Glutamatergic neuron (in vitro differentiated cells): ENCODE results near the gene PPP4R4. TPM values are rescaled to one million over a fixed set of nuclear protein-coding genes. Genes with fewer than 3 reads are reported as not detected.
"Not testable (repeated sequence)": the region's sequence is repeated elsewhere in the genome, so short reads cannot be mapped to it uniquely, and the experiment has no call there.

Experiments used
- DNase-seq: peaks from one replicate; pipeline ENCODE4 v3.0.0; 2022
- H3K27ac Mint-ChIP-seq: one replicate; pipeline ENCODE4 v1.8.0; 2020; ENCODE audit warnings: mild to moderate bottlenecking, mixed read lengths, inconsistent platforms; ENCODE audit not compliant: unreplicated experiment
- H3K27me3 Mint-ChIP-seq: one replicate; pipeline ENCODE4 v1.8.0; 2020; ENCODE audit warnings: mild to moderate bottlenecking, moderate library complexity, mixed read lengths, inconsistent platforms; ENCODE audit not compliant: unreplicated experiment
- H3K36me3 Mint-ChIP-seq: one replicate; pipeline ENCODE4 v1.8.0; 2020; ENCODE audit warnings: mild to moderate bottlenecking, mixed read lengths, inconsistent platforms; ENCODE audit not compliant: unreplicated experiment
- H3K4me1 Mint-ChIP-seq: one replicate; pipeline ENCODE4 v1.8.0; 2020; ENCODE audit warnings: mild to moderate bottlenecking, low read depth, mixed read lengths, inconsistent platforms; ENCODE audit not compliant: unreplicated experiment
- H3K4me3 Mint-ChIP-seq: one replicate; pipeline ENCODE4 v1.8.0; 2020; ENCODE audit warnings: mild to moderate bottlenecking, mixed read lengths, inconsistent platforms; ENCODE audit not compliant: unreplicated experiment
- H3K9me3 Mint-ChIP-seq: one replicate; pipeline ENCODE4 v1.8.0; 2020; ENCODE audit warnings: mild to moderate bottlenecking, moderate library complexity, mixed read lengths, inconsistent platforms; ENCODE audit not compliant: unreplicated experiment
- CTCF ChIP-seq: fragments of 200-600 bp; sonication (generic); IDR thresholded peaks from one replicate; pipeline ENCODE4 v1.5.0; 2021; ENCODE audit not compliant: partially characterized antibody, unreplicated experiment
- total RNA-seq: library from RNA; stranded (reverse); fragmentation: NEBNext Ultra II Directional; extraction: Animal tissue kit (Norgen Biotek cat#: 25700); gene quantifications from one replicate; pipeline ENCODE4 v1.2.1, GENCODE V29; 2021; ENCODE audit not compliant: unreplicated experiment

Gene PPP4R4
- total RNA-seq, 1 donor from 2014 or later = 1.6 TPM

GRCh38 chr14:94239406-94239805, 65.3 kb downstream of the PPP4R4 start:
- no peaks in the 10 kb centered on the region for H3K27me3 Mint-ChIP-seq
- DNase-seq = no peak
- H3K4me1 Mint-ChIP-seq = no peaks in the 10 kb centered on the region
- no peak overlapping the region for H3K4me3 Mint-ChIP-seq
- H3K27ac Mint-ChIP-seq = no peak overlapping the region
- H3K9me3 Mint-ChIP-seq = no peaks in the 10 kb centered on the region
- TF ChIP-seq CTCF = no peak
- no peaks in the 10 kb centered on the region for H3K36me3 Mint-ChIP-seq

GRCh38 chr14:94244182-94244581, 70.1 kb downstream of the PPP4R4 start:
- Mint-ChIP-seq H3K4me3 (no peak overlapping the region), H3K36me3 (no peaks in the 10 kb centered on the region), H3K27me3 (peaks cover 1% of the 10 kb centered on the region), H3K9me3 (no peaks in the 10 kb centered on the region), H3K27ac (no peak overlapping the region), H3K4me1 (no peaks in the 10 kb centered on the region)
- no peak for TF ChIP-seq CTCF
- no peak for DNase-seq

GRCh38 chr14:94264195-94264594, 90.1 kb downstream of the PPP4R4 start:
- DNase-seq, H3K4me1 Mint-ChIP-seq, H3K27me3 Mint-ChIP-seq, H3K9me3 Mint-ChIP-seq, H3K4me3 Mint-ChIP-seq, H3K27ac Mint-ChIP-seq, H3K36me3 Mint-ChIP-seq: not testable (repeated sequence)

GRCh38 chr14:94267352-94267751, 93.2 kb downstream of the PPP4R4 start:
- peaks cover 6% of the 10 kb centered on the region for H3K36me3 Mint-ChIP-seq
- no peak overlapping the region for H3K27ac Mint-ChIP-seq
- H3K4me3 Mint-ChIP-seq = no peak overlapping the region
- no peaks in the 10 kb centered on the region for H3K9me3 Mint-ChIP-seq
- DNase-seq = no peak
- H3K4me1 Mint-ChIP-seq = no peaks in the 10 kb centered on the region
- H3K27me3 Mint-ChIP-seq = no peaks in the 10 kb centered on the region
- TF ChIP-seq CTCF = no peak

GRCh38 chr14:94268582-94268981, 94.5 kb downstream of the PPP4R4 start:
- H3K36me3 Mint-ChIP-seq, H3K9me3 Mint-ChIP-seq, H3K27me3 Mint-ChIP-seq, H3K27ac Mint-ChIP-seq, H3K4me1 Mint-ChIP-seq, DNase-seq, H3K4me3 Mint-ChIP-seq: not testable (repeated sequence)

GRCh38 chr14:94269156-94269555, 95.0 kb downstream of the PPP4R4 start:
- no peaks in the 10 kb centered on the region for H3K9me3 Mint-ChIP-seq
- no peaks in the 10 kb centered on the region for H3K4me1 Mint-ChIP-seq
- DNase-seq = no peak
- H3K27ac Mint-ChIP-seq = no peak overlapping the region
- no peaks in the 10 kb centered on the region for H3K27me3 Mint-ChIP-seq
- H3K36me3 Mint-ChIP-seq = no peaks in the 10 kb centered on the region
- no peak for TF ChIP-seq CTCF
- H3K4me3 Mint-ChIP-seq = no peak overlapping the region

GRCh38 chr14:94276898-94277561, 102.9 kb downstream of the PPP4R4 start:
- H3K27me3 Mint-ChIP-seq, H3K9me3 Mint-ChIP-seq, H3K36me3 Mint-ChIP-seq, H3K4me3 Mint-ChIP-seq, H3K27ac Mint-ChIP-seq, H3K4me1 Mint-ChIP-seq, DNase-seq: not testable (repeated sequence)
